NB4 (cell line): Measurements from ENCODE around the gene DAGLA.

Experiments
- MYC ChIP-seq: IDR thresholded peaks from 2 replicates; pipeline ENCODE4 v1.6.1; 2011; ENCODE audit warnings: low read depth, low read length
- TF ChIP-seq, protein P1 (sequence below): IDR thresholded peaks from one replicate; pipeline ENCODE4 v1.5.1; 2012; ENCODE audit warnings: low read depth, low read length
- TF ChIP-seq, protein P2 (sequence below): IDR thresholded peaks from 2 replicates; pipeline ENCODE4 v1.6.1; 2011; ENCODE audit warnings: low read depth, low read length

DNA sequence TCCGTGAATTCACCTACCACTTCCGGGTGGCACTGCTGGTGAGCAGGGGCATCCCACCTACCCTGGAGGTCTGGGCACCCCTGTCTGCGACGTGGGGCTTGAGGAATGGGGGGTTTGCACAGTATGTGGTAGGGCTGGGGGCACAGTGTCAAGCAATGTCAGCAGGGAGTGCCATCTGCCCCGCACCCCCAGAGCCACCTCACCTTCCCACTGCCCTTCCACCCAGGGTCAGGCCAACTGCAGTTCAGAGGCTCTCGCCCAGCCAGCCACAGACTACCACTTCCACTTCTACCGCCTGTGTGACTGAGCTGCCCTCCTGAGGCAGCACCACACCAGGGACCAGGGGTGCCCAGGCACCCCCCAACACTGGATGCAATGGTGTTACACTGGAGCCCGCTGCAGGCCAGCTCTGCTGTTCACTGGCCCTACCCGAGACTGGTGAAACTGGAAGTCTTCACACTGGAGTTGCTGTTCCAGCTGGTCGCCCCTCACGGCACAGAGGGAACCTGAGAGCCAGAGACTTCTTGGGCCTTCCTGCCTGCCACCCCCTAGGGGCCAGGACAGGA is 105.7 kb downstream of the DAGLA start:
- TF ChIP-seq, protein P1, sequence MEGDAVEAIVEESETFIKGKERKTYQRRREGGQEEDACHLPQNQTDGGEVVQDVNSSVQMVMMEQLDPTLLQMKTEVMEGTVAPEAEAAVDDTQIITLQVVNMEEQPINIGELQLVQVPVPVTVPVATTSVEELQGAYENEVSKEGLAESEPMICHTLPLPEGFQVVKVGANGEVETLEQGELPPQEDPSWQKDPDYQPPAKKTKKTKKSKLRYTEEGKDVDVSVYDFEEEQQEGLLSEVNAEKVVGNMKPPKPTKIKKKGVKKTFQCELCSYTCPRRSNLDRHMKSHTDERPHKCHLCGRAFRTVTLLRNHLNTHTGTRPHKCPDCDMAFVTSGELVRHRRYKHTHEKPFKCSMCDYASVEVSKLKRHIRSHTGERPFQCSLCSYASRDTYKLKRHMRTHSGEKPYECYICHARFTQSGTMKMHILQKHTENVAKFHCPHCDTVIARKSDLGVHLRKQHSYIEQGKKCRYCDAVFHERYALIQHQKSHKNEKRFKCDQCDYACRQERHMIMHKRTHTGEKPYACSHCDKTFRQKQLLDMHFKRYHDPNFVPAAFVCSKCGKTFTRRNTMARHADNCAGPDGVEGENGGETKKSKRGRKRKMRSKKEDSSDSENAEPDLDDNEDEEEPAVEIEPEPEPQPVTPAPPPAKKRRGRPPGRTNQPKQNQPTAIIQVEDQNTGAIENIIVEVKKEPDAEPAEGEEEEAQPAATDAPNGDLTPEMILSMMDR, result no peak
- TF ChIP-seq, protein P2, sequence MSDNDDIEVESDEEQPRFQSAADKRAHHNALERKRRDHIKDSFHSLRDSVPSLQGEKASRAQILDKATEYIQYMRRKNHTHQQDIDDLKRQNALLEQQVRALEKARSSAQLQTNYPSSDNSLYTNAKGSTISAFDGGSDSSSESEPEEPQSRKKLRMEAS, result no peak
- no peak for TF ChIP-seq MYC
